Central memory CD8-positive, alpha-beta T cell (primary cell): ENCODE results near the gene SKAP2.

Experiments used
- ATAC-seq: fragments of 150-1000 bp; cut with Tn5 transposase; replicated peaks from 2 replicates; pipeline ENCODE4 v1.10.0; 2022; ENCODE audit warnings: mild to moderate bottlenecking, moderate FRiP score, moderate number of reproducible peaks; ENCODE audit not compliant: poor library complexity, severe bottlenecking; ENCODE audit errors: extremely low read depth
- DNase-seq, 2 donors: peaks; one replicate each; pipeline ENCODE4 v3.0.0; 2021; ENCODE audit warnings: low spot score in 2 of 2
- H3K27ac Mint-ChIP-seq: one replicate; pipeline ENCODE4 v1.8.0; 2022; ENCODE audit warnings: low read depth, mild to moderate bottlenecking, moderate library complexity, mixed read lengths
- H3K27me3 Mint-ChIP-seq: one replicate; pipeline ENCODE4 v1.8.0; 2022; ENCODE audit warnings: mixed read lengths
- H3K36me3 Mint-ChIP-seq: one replicate; pipeline ENCODE4 v1.8.0; 2022; ENCODE audit warnings: mild to moderate bottlenecking, moderate library complexity, mixed read lengths; ENCODE audit not compliant: insufficient read depth
- H3K4me1 Mint-ChIP-seq: one replicate; pipeline ENCODE4 v1.8.0; 2022; ENCODE audit warnings: mixed read lengths
- H3K4me3 Mint-ChIP-seq: one replicate; pipeline ENCODE4 v1.8.0; 2022; ENCODE audit warnings: mild to moderate bottlenecking, moderate library complexity, mixed read lengths
- H3K9me3 Mint-ChIP-seq: one replicate; pipeline ENCODE4 v1.8.0; 2022; ENCODE audit warnings: mixed read lengths

The SKAP2 gene

DNA sequence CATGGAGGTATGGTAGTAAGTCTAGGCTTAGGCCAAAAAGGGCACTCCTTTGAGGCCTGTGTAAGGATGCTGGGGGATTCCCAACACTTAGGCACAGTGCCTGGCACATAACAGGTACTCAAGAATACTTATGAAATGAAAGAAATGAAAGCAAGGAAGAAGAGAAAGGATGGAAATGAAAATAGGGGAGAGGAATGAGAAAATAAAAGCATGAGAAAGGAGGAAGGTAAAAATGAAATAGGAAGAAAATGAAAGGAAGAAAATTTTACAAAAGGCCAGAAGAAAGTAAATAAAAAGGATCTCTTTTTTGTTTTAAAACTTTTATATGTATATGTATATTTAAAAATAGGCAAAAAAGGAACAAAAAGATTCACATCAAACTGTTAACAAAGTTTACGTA, 146.3 kb downstream of the SKAP2 start:
- no peak for ATAC-seq
- Mint-ChIP-seq H3K9me3 (no peaks in the 10 kb centered on the region), H3K4me1 (no peaks in the 10 kb centered on the region), H3K27ac (no peak overlapping the region), H3K27me3 (no peaks in the 10 kb centered on the region), H3K36me3 (no peaks in the 10 kb centered on the region), H3K4me3 (no peak overlapping the region)
- DNase-seq = no peak

DNA sequence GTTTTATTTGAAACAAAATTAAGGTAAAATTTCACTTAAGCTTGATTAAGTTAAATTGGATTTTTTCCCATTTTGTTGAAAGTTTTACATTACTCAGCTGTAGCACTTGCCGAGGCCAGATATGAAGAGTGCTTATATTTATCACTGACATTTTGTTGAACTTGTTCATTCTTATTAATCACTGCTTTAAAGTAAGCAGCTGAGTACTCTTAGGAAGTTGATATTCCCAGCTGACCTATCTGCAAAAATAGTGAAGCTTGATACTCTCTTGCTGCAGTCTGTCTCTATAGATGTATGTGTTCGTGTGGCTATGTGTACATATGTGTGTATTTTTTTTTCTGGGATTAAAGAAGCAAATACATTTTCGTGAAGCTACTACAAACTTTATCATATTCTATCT, 150.0 kb downstream of the SKAP2 start:
- Mint-ChIP-seq H3K4me3 (no peak overlapping the region), H3K27ac (no peak overlapping the region), H3K9me3 (no peaks in the 10 kb centered on the region), H3K4me1 (no peaks in the 10 kb centered on the region), H3K27me3 (no peaks in the 10 kb centered on the region), H3K36me3 (no peaks in the 10 kb centered on the region)
- DNase-seq (no peak), ATAC-seq (no peak)

DNA sequence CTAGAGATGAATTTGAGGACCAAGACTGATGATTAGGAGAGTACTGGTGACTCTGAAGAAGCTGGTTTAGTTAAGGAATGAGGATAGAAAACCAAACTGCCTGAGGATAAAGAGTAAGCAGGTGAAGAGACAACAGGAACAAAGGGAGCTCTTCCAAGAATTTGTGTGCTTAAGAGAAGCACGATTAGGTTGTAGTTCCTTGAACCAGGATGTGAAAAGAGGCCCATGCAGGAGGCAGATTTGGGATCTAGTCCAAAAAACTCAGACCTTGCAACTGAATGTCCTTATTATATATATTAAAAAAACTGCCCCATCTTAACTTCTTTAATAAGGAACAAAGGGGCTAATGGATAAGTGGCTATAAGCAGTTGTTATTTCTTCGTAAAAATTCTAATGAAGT, 150.4 kb downstream of the SKAP2 start:
- H3K4me1 Mint-ChIP-seq = no peaks in the 10 kb centered on the region
- ATAC-seq (no peak), DNase-seq (no peak)
- H3K27me3 Mint-ChIP-seq = no peaks in the 10 kb centered on the region
- no peak overlapping the region for H3K27ac Mint-ChIP-seq
- H3K4me3 Mint-ChIP-seq = no peak overlapping the region
- H3K9me3 Mint-ChIP-seq = no peaks in the 10 kb centered on the region
- H3K36me3 Mint-ChIP-seq = no peaks in the 10 kb centered on the region

DNA sequence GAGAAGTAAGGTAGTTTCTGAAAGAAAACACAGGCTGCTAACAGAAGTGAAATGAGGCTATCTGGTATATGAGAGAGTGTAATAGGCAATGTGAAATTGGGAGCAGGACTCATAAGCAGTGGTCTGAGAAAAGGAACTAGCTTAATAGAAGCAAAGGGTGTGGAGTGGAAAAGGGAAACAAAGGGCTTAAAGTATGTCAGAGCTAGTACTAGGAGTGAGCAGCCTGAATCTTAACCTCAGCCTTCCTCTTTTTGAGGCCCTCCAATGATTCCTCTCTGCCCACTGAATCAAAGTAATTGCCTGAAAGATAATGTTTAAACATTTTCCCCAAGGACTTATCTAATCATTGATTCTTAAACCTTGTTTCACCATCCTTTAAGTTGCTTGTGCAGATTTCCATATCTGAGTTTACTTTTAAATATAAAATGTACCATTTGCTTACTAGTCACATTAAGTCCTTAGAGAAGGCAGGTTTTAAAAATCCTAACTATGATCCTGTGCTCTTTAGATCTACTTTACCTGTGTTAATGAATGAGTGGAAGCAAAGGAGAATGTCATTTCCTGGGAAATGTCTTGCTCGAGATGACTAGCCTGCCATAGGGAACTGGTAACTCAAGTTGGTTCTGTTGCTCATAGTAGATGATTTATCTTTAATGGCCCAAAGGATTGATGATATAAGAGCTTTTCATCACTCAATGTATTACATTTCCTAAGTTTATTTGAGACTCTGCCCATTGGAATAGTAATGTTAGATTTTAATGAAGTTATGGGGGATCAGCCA, 155.0 kb downstream of the SKAP2 start:
- H3K27ac Mint-ChIP-seq = no peak overlapping the region
- H3K27me3 Mint-ChIP-seq = no peaks in the 10 kb centered on the region
- H3K9me3 Mint-ChIP-seq = no peaks in the 10 kb centered on the region
- no peak for ATAC-seq
- no peak overlapping the region for H3K4me3 Mint-ChIP-seq
- no peaks in the 10 kb centered on the region for H3K36me3 Mint-ChIP-seq
- H3K4me1 Mint-ChIP-seq = no peaks in the 10 kb centered on the region
- no peak for DNase-seq

DNA sequence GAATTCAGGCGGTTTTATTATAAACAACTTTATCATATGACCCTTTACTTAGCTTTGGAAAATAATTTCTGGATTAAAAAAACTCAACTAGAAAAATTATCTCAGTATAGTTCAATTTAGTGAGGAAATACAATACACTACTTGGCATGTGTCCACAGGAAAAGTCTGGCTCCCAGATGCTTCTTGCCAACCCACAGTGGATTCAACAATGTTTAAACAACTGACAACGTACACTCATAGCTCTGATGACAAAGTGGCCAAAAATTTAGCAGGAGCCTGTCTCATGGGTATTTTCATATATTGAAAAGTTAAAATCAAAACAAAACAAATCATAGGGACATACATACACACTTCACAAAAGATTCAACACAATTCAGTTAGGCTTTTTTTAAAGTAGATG, 158.8 kb downstream of the SKAP2 start:
- ATAC-seq (no peak), DNase-seq (no peak)
- no peaks in the 10 kb centered on the region for H3K4me1 Mint-ChIP-seq
- H3K36me3 Mint-ChIP-seq = no peaks in the 10 kb centered on the region
- H3K27me3 Mint-ChIP-seq = peaks cover 9% of the 10 kb centered on the region
- no peak overlapping the region for H3K27ac Mint-ChIP-seq
- no peaks in the 10 kb centered on the region for H3K9me3 Mint-ChIP-seq
- no peak overlapping the region for H3K4me3 Mint-ChIP-seq

DNA sequence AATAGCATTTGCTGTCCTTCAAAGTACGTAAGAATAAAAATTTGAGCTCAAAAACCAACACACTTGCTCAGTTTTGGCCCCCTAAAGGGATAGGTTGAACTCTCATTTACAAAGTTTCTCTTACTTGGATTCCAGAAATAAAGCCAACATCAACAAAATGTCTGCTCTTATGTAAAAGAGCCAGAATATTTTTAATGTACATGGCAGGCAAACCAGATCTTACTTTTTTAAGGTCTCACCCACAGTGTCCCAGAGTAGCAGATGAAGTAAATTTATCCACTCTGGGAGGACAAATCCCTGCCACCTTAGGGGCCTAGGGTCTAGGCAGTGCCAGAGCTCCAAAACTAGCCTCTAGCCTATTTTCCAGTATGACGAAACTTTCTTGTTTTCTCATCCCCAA, 159.6 kb downstream of the SKAP2 start:
- Mint-ChIP-seq H3K36me3 (no peaks in the 10 kb centered on the region), H3K27me3 (peaks cover 9% of the 10 kb centered on the region), H3K9me3 (no peaks in the 10 kb centered on the region)

DNA sequence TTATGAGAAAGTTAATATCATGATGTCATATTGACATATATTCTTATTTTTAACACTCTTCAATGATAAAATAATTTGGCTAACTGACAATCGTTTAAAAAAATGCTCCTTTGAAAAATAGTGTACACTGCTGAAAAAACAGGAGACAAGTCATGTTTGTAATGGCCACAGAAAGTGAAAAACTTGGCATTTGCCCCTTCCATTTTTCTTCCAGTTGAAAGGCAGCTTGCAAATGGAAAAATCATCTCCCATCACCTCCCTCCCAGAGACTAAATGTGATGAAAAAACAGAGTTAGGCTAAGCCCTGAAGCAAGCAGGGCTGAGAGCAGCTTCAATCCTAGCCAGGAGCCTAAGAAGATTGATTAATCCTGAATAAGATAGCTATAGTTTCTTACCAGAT, 160.4 kb downstream of the SKAP2 start:
- DNase-seq = no peak
- Mint-ChIP-seq H3K4me3 (no peak overlapping the region), H3K4me1 (no peaks in the 10 kb centered on the region), H3K9me3 (no peaks in the 10 kb centered on the region), H3K36me3 (no peaks in the 10 kb centered on the region), H3K27me3 (peaks cover 9% of the 10 kb centered on the region), H3K27ac (no peak overlapping the region)
- ATAC-seq = no peak

More for the DNA sequence above, 159.6 kb downstream of the SKAP2 start:
- Mint-ChIP-seq H3K4me1 (no peaks in the 10 kb centered on the region), H3K27ac (no peak overlapping the region), H3K4me3 (no peak overlapping the region)
- DNase-seq (no peak), ATAC-seq (no peak)

DNA sequence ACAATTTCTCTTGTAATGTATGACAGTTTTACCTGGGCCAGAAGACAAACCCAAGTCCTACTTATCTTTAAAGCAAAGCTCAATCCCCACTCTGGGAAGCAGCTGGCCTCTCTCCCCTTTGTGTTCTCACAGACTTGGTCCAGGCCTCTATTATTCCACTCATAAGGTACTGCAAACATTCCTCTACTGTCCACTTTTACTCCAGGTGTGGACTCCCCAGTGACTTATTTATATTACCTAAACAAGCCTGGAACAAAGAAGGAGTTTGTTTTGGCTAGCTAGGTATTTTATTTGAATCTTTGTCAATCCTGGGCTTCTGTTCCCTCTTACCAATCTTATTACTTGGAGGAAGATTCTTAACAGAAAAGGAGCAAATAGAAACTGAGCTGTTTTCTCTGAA, 163.5 kb downstream of the SKAP2 start:
- Mint-ChIP-seq H3K9me3 (no peaks in the 10 kb centered on the region), H3K27me3 (peaks cover 9% of the 10 kb centered on the region), H3K4me1 (no peaks in the 10 kb centered on the region), H3K36me3 (no peaks in the 10 kb centered on the region), H3K27ac (no peak overlapping the region), H3K4me3 (no peak overlapping the region)
- DNase-seq (no peak), ATAC-seq (no peak)

DNA sequence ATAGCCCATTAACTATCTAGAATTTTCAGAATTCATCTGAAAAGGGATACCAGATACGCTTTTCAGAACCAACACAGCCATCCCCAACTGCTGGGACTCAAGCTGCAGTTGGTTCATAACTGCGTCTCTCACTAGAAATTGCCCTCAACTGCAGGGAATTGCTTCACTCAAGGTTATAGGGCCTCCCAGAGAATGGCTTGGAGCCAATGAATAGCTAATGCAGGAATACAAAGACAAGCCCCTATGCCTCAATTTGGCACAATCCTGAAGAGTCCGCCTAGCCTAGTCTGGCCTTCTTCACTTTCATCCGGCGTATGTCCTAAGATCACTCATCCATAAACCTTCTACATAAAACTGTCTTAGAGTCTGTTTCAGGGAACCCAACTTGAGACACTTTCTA, 164.0 kb downstream of the SKAP2 start:
- ATAC-seq (no peak), DNase-seq (no peak)
- peaks cover 9% of the 10 kb centered on the region for H3K27me3 Mint-ChIP-seq
- H3K4me1 Mint-ChIP-seq = no peaks in the 10 kb centered on the region
- no peak overlapping the region for H3K4me3 Mint-ChIP-seq
- H3K36me3 Mint-ChIP-seq = no peaks in the 10 kb centered on the region
- H3K9me3 Mint-ChIP-seq = no peaks in the 10 kb centered on the region
- no peak overlapping the region for H3K27ac Mint-ChIP-seq

DNA sequence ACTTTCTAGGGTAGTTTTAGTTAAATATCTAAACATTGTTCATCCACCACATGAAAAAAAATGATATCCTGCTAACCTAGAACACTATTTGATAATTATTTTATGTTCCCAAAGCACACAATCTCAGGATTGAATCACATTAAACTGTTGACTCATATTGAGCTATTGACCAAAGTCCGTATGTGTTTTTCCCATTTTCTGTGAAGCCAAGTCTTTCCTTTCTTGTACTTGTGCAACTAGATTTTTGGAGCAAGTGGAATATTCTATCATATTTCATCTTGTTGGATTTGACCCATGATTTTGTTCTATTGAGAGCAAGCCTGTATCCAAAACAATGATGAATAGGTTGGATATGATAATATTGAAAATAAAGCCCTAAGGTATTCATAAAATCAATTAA, 164.6 kb downstream of the SKAP2 start:
- Mint-ChIP-seq H3K4me1 (no peaks in the 10 kb centered on the region), H3K36me3 (no peaks in the 10 kb centered on the region), H3K27me3 (peaks cover 9% of the 10 kb centered on the region), H3K9me3 (no peaks in the 10 kb centered on the region), H3K27ac (no peak overlapping the region), H3K4me3 (no peak overlapping the region)
- no peak for DNase-seq
- no peak for ATAC-seq

DNA sequence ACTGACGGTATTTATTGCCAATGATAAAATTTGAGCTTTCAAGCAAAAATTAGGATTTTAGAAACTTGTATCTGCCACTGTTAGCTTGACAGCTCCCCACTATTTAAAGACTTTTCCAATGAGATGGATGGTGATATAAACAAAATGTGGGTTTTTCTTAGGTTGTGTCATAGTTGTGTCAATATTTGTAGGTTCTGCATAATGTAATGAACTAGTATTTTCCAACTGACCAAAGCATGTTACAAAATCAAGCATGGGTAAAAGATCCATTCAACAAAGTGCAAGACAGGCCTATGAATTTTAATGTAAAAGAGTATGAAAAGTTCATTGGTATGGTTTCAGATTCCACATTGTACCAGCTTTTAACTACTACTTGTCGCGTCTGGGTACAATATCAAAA, 165.6 kb downstream of the SKAP2 start:
- H3K4me3 Mint-ChIP-seq = no peak overlapping the region
- ATAC-seq (no peak), DNase-seq (no peak)
- no peaks in the 10 kb centered on the region for H3K9me3 Mint-ChIP-seq
- H3K27me3 Mint-ChIP-seq = peaks cover 9% of the 10 kb centered on the region
- H3K27ac Mint-ChIP-seq = no peak overlapping the region
- no peaks in the 10 kb centered on the region for H3K36me3 Mint-ChIP-seq
- no peaks in the 10 kb centered on the region for H3K4me1 Mint-ChIP-seq

DNA sequence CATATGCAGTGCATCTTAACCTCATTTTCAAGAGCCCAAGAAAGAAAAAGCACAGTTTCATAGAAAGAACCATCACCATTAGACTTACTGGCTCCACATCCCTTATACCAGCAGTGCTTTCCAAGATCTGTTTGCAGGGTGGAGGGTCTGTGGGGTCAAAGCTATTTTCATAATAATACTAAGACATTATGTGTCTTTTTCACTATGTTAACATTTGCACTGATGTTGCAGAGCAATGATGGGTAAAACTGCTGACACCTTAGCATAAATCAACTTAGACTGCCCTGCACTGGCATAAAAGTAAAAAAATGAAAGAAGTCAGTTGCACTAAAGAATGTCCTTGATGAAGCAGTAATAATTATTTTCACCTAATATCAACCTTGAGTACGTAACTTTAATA, 166.2 kb downstream of the SKAP2 start:
- Mint-ChIP-seq H3K4me3 (no peak overlapping the region), H3K9me3 (no peaks in the 10 kb centered on the region), H3K27ac (no peak overlapping the region), H3K36me3 (no peaks in the 10 kb centered on the region), H3K27me3 (peaks cover 9% of the 10 kb centered on the region), H3K4me1 (no peaks in the 10 kb centered on the region)
- no peak for DNase-seq
- no peak for ATAC-seq

DNA sequence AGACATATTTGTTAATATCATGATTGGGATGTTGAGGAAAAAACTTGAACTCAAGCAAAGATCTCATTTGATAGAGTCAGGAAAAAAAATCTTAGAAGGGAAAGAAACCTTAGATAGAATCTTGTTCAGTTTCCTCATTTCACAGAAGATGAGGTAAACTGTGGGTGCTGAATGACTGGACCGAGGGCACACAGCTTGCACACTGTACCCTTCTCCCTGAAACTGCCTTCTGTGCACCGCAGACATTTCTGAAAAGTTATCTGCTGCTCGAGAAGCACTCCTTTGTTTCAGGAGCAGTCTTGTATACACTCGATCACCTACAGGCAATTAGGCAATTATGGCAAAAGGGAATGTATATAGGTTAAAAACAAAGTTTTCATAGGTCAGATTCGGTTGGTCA, 167.4 kb downstream of the SKAP2 start:
- no peaks in the 10 kb centered on the region for H3K36me3 Mint-ChIP-seq
- H3K27me3 Mint-ChIP-seq = peaks cover 4% of the 10 kb centered on the region
- H3K4me1 Mint-ChIP-seq = no peaks in the 10 kb centered on the region
- no peak overlapping the region for H3K27ac Mint-ChIP-seq
- ATAC-seq (no peak), DNase-seq (no peak)
- H3K9me3 Mint-ChIP-seq = no peaks in the 10 kb centered on the region
- no peak overlapping the region for H3K4me3 Mint-ChIP-seq
